HG02763 (cell line): Measurements from ENCODE around the gene NRG3.

Experiments
- ATAC-seq: cut with Tn5 transposase; IDR thresholded peaks from one replicate; pipeline ENCODE4 v1.9.1; 2021; ENCODE audit warnings: mild to moderate bottlenecking, moderate library complexity; ENCODE audit not compliant: unreplicated experiment

NRG3 gene

GRCh38 chr10:82768040-82768439 is 893.0 kb downstream of the NRG3 start:
- no peak for ATAC-seq

GRCh38 chr10:82778908-82779307 is 903.9 kb downstream of the NRG3 start:
- no peak for ATAC-seq

- ATAC-seq, result no peak
These were observed 921.5 kb downstream of the NRG3 start for GRCh38 chr10:82796510-82796909.

GRCh38 chr10:82801289-82801688 is 926.3 kb downstream of the NRG3 start:
- no peak for ATAC-seq

- no peak for ATAC-seq
These were observed 936.6 kb downstream of the NRG3 start for GRCh38 chr10:82811621-82812020.

GRCh38 chr10:82813856-82814255 is 938.9 kb downstream of the NRG3 start:
- ATAC-seq, result no peak

- no peak for ATAC-seq
These were observed 939.6 kb downstream of the NRG3 start for GRCh38 chr10:82814635-82815034.

GRCh38 chr10:82815680-82816079 is 940.7 kb downstream of the NRG3 start:
- ATAC-seq, result no peak

- no peak for ATAC-seq
These were observed 942.9 kb downstream of the NRG3 start for GRCh38 chr10:82817676-82818422.

GRCh38 chr10:82821043-82821442 is 946.0 kb downstream of the NRG3 start:
- no peak for ATAC-seq

- no peak for ATAC-seq
These were observed 951.1 kb downstream of the NRG3 start for GRCh38 chr10:82826132-82826531.

GRCh38 chr10:82827901-82828300 is 952.9 kb downstream of the NRG3 start:
- no peak for ATAC-seq

- no peak for ATAC-seq
These were observed 972.2 kb downstream of the NRG3 start for GRCh38 chr10:82847242-82847641.

- ATAC-seq, result no peak
These were observed 975.2 kb downstream of the NRG3 start for GRCh38 chr10:82850191-82850590.

- no peak for ATAC-seq
These were observed 982.1 kb downstream of the NRG3 start for GRCh38 chr10:82856957-82857613.

- no peak for ATAC-seq
These were observed 986.9 kb downstream of the NRG3 start for GRCh38 chr10:82861889-82862288.

- no peak for ATAC-seq
These were observed 990.4 kb downstream of the NRG3 start for GRCh38 chr10:82865366-82865765.

- no peak for ATAC-seq
These were observed 991.5 kb downstream of the NRG3 start for GRCh38 chr10:82866424-82867020.

- ATAC-seq, result no peak
These were observed 992.1 kb downstream of the NRG3 start for GRCh38 chr10:82867056-82867455.

GRCh38 chr10:82874671-82875070 is 999.7 kb downstream of the NRG3 start:
- ATAC-seq, result no peak

- ATAC-seq, result no peak
These were observed 1005.8 kb downstream of the NRG3 start for GRCh38 chr10:82880776-82881290.

- no peak for ATAC-seq
These were observed 1007.7 kb downstream of the NRG3 start for GRCh38 chr10:82882722-82883121.
